Osteoblast (primary cell): ENCODE measurements around the gene SHISAL2B. TPM values are rescaled to one million over a fixed set of nuclear protein-coding genes. Genes with fewer than 3 reads are reported as not detected.

ENCODE experiments used
- DNase-seq: peaks from one replicate; pipeline ENCODE4 v3.0.0; 2011; ENCODE audit warnings: low spot score, mixed read lengths; ENCODE audit not compliant: insufficient read length; ENCODE audit errors: missing footprints
- H2AFZ ChIP-seq: 2 replicates; pipeline ENCODE4 v1.6.0; 2011; ENCODE audit warnings: mild to moderate bottlenecking, low read length
- H3K27ac ChIP-seq: 2 replicates; pipeline ENCODE4 v1.5.1; 2011; ENCODE audit warnings: mild to moderate bottlenecking, low read depth, low read length, moderate library complexity
- H3K27me3 ChIP-seq: 2 replicates; pipeline ENCODE4 v1.6.0; 2012; ENCODE audit warnings: mild to moderate bottlenecking, control low read depth, inconsistent platforms, low read length, moderate library complexity; ENCODE audit not compliant: insufficient read depth
- H3K36me3 ChIP-seq: 2 replicates; pipeline ENCODE4 v1.5.1; 2011; ENCODE audit warnings: mild to moderate bottlenecking, low read length, control low read depth, moderate library complexity; ENCODE audit not compliant: insufficient read depth
- H3K4me1 ChIP-seq: 2 replicates; pipeline ENCODE4 v1.5.1; 2011; ENCODE audit warnings: mild to moderate bottlenecking, low read length, control low read depth, moderate library complexity; ENCODE audit not compliant: insufficient read depth
- H3K4me2 ChIP-seq: 2 replicates; pipeline ENCODE4 v1.6.0; 2011; ENCODE audit warnings: mild to moderate bottlenecking, low read length; ENCODE audit not compliant: insufficient read depth
- H3K4me3 ChIP-seq: fragments of 200-600 bp; sonication (generic); 3 replicates; pipeline ENCODE4 v1.5.1; 2012; ENCODE audit warnings: mild to moderate bottlenecking, low read length, inconsistent platforms; ENCODE audit not compliant: insufficient read depth
- H3K79me2 ChIP-seq: 2 replicates; pipeline ENCODE4 v1.6.0; 2012; ENCODE audit warnings: mild to moderate bottlenecking, low read length, control low read depth, inconsistent platforms; ENCODE audit not compliant: insufficient read depth
- H3K9me3 ChIP-seq: 2 replicates; pipeline ENCODE4 v1.5.1; 2011; ENCODE audit warnings: low read depth, low read length, control low read depth
- H4K20me1 ChIP-seq: 2 replicates; pipeline ENCODE4 v1.6.0; 2012; ENCODE audit warnings: mild to moderate bottlenecking, low read length, control low read depth; ENCODE audit not compliant: insufficient read depth
- CTCF ChIP-seq: IDR thresholded peaks from 2 replicates; pipeline ENCODE4 v1.5.1; 2011; ENCODE audit warnings: mild to moderate bottlenecking, low read depth, low read length, moderate library complexity; ENCODE audit errors: extremely low read depth
- total RNA-seq: library from RNA; depleted of rRNA; stranded (reverse); fragments of >200 nt; gene quantifications from 2 replicates; pipeline ENCODE4 v1.2.3, GENCODE V29; 2012

SHISAL2B gene
- total RNA-seq, 1 donor = not detected

GRCh38 chr5:64749385-64749784 is 59.1 kb downstream of the SHISAL2B start:
- DNase-seq = no peak
- H3K4me2 ChIP-seq = no peak overlapping the region
- H3K27me3 ChIP-seq = no peaks in the 10 kb centered on the region
- no peak overlapping the region for H2AFZ ChIP-seq
- no peak overlapping the region for H3K27ac ChIP-seq
- peaks cover 13% of the 10 kb centered on the region for H3K36me3 ChIP-seq
- H3K79me2 ChIP-seq = peaks cover 18% of the 10 kb centered on the region
- no peaks in the 10 kb centered on the region for H3K9me3 ChIP-seq
- peaks cover 2% of the 10 kb centered on the region for H3K4me1 ChIP-seq
- no peak for TF ChIP-seq CTCF
- H4K20me1 ChIP-seq = peaks cover 3% of the 10 kb centered on the region
- H3K4me3 ChIP-seq = no peak overlapping the region

- Histone ChIP-seq H3K27me3 (no peaks in the 10 kb centered on the region), H3K79me2 (peaks cover 46% of the 10 kb centered on the region), H3K36me3 (peaks cover 13% of the 10 kb centered on the region), H3K4me1 (no peaks in the 10 kb centered on the region), H3K4me2 (no peak overlapping the region), H2AFZ (no peak overlapping the region), H4K20me1 (no peaks in the 10 kb centered on the region), H3K4me3 (no peak overlapping the region), H3K27ac (no peak overlapping the region), H3K9me3 (no peaks in the 10 kb centered on the region)
- TF ChIP-seq CTCF = no peak
- no peak for DNase-seq
Measured at GRCh38 chr5:64754066-64754465, 63.8 kb downstream of the SHISAL2B start.

GRCh38 chr5:64758901-64759300 is 68.6 kb downstream of the SHISAL2B start:
- TF ChIP-seq CTCF = no peak
- no peaks in the 10 kb centered on the region for H3K4me1 ChIP-seq
- H3K27ac ChIP-seq = no peak overlapping the region
- no peak overlapping the region for H3K4me3 ChIP-seq
- H3K36me3 ChIP-seq = peaks cover 12% of the 10 kb centered on the region
- no peaks in the 10 kb centered on the region for H3K9me3 ChIP-seq
- H4K20me1 ChIP-seq = peaks cover 5% of the 10 kb centered on the region
- H2AFZ ChIP-seq = no peak overlapping the region
- DNase-seq = no peak
- H3K79me2 ChIP-seq = peaks cover 82% of the 10 kb centered on the region
- H3K27me3 ChIP-seq = no peaks in the 10 kb centered on the region
- no peak overlapping the region for H3K4me2 ChIP-seq

- Histone ChIP-seq H2AFZ (no peak overlapping the region), H3K27ac (no peak overlapping the region), H3K9me3 (no peaks in the 10 kb centered on the region), H3K4me2 (no peak overlapping the region), H3K27me3 (no peaks in the 10 kb centered on the region), H3K36me3 (peaks cover 15% of the 10 kb centered on the region), H3K4me1 (no peaks in the 10 kb centered on the region), H3K79me2 (peaks cover 88% of the 10 kb centered on the region), H3K4me3 (no peak overlapping the region), H4K20me1 (peaks cover 5% of the 10 kb centered on the region)
- no peak for DNase-seq
- no peak for TF ChIP-seq CTCF
Measured at GRCh38 chr5:64759960-64760660, 69.8 kb downstream of the SHISAL2B start.
